Right lobe of liver (tissue), 4 donors: ENCODE data around the gene H6PD.

Experiments
- CTCF ChIP-seq, 4 donors: fragments of 200-600 bp in 3 of 4; fragments of 450-650 bp in 1 of 4; IDR thresholded peaks; one replicate each; pipeline versions ENCODE4 v1.5.1 to v1.8.0; 2016 to 2022; ENCODE audit warnings: antibody characterized with exemption in 4 of 4, mild to moderate bottlenecking in 2 of 4
- POLR2A ChIP-seq: fragments of 450-650 bp; IDR thresholded peaks from one replicate; pipeline ENCODE4 v1.6.1; 2017; ENCODE audit warnings: antibody characterized with exemption, mild to moderate bottlenecking
- donor health status: DM: no; HTN: no; CAD: no.
- donor health status: DM: no; HTN: no; CAD: no.
- donor health status: DM: no; HTN: yes; CAD: no.

DNA sequence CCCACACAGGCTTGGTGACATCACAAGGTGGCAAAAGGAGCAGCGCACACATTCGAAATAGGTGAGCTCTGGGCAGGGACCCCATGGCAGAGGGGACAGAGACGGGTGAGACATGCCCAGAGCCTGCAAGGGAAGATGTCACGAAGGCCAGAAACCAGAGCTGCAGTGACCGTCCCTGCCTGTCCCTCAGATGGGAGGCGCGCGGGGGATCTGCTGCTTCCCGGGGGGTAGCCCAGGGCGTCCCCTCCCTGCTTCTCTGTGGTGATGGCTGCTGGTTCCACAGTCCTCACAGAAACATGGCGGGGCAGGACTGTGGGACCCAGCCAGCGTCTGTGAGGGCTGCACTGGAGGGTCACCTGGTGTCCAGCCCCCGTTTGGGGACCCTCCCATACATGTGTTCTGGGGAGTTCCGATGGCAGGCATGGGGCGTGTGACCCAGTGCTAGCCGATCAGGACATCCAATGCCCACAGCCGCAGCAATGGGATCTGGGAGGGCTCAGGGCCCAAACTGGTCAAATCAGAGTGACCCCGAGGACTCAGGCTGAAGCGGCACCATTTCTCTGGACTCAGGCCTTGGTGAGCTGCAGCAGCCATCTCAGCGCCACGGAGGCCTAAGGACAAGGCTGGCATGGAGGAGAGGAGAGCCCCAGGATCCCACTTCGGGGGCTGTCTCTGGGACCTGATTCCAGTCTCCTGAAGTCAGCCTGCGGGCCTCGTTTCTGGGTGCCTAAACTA, 37.5 kb downstream of the H6PD start:
- no peak for TF ChIP-seq CTCF (IDR thresholded peaks at IDR 0.05)
- no peak for TF ChIP-seq POLR2A
